CD4-positive, alpha-beta memory T cell (primary cell): ENCODE measurements around the gene SETD6. TPM values are rescaled to one million over a fixed set of nuclear protein-coding genes. Genes with fewer than 3 reads are reported as not detected.

ENCODE experiments used
- CTCF ChIA-PET: fragments of 350-600 bp; sonication (Branson Sonifier 250); formaldehyde crosslinking; loops from one replicate; lab custom pipeline; 2021; ENCODE audit warnings: inconsistent platforms; ENCODE audit not compliant: partially characterized antibody; lab: Charles Lee
- POLR2A ChIA-PET: fragments of 350-600 bp; sonication (Branson Sonifier 250); formaldehyde crosslinking; loops from one replicate; lab custom pipeline; 2021; ENCODE audit not compliant: partially characterized antibody; lab: Charles Lee
- DNase-seq, 5 donors: peaks; one replicate each; pipeline versions ENCODE4 v3.0.0 to v3.0.0-alpha.2; 2020 to 2022; ENCODE audit warnings: mixed read lengths in 1 of 5
- H3K27ac ChIP-seq: one replicate; pipeline ENCODE4 v1.7.0; 2013; ENCODE audit warnings: low read depth, low read length
- H3K27me3 ChIP-seq: 2 replicates; pipeline ENCODE4 v1.7.0; 2013; ENCODE audit warnings: mild to moderate bottlenecking, low read length, moderate library complexity; ENCODE audit not compliant: insufficient read depth
- H3K36me3 ChIP-seq: 2 replicates; pipeline ENCODE4 v1.7.0; 2013; ENCODE audit warnings: mild to moderate bottlenecking, low read length, moderate library complexity; ENCODE audit not compliant: insufficient read depth
- H3K4me1 ChIP-seq: 2 replicates; pipeline ENCODE4 v1.7.0; 2013; ENCODE audit warnings: mild to moderate bottlenecking, low read length, moderate library complexity; ENCODE audit not compliant: insufficient read depth
- H3K4me3 ChIP-seq, 2 donors: one replicate each; pipeline ENCODE4 v1.7.0; 2013; ENCODE audit warnings: low read length in 2 of 2, mild to moderate bottlenecking in 1 of 2
- H3K9me3 ChIP-seq, 2 donors: one replicate each; pipeline ENCODE4 v1.7.0; 2013; ENCODE audit warnings: low read length in 2 of 2, control low read depth in 1 of 2; ENCODE audit not compliant: control insufficient read depth in 1 of 2
- H3K27ac Mint-ChIP-seq, 7 donors: one replicate each; pipeline ENCODE4 v1.8.0; 2020 to 2021; ENCODE audit warnings: mixed read lengths in 7 of 7, mild to moderate bottlenecking in 6 of 7, inconsistent platforms in 3 of 7, moderate library complexity in 3 of 7
- H3K27me3 Mint-ChIP-seq, 2 donors: one replicate each; pipeline ENCODE4 v1.8.0; 2020 to 2021; ENCODE audit warnings: mixed read lengths in 2 of 2
- H3K36me3 Mint-ChIP-seq, 2 donors: one replicate each; pipeline ENCODE4 v1.8.0; 2020 to 2021; ENCODE audit warnings: mixed read lengths in 2 of 2, inconsistent platforms in 1 of 2, mild to moderate bottlenecking in 1 of 2
- H3K4me1 Mint-ChIP-seq, 4 donors: one replicate each; pipeline ENCODE4 v1.8.0; 2020 to 2021; ENCODE audit warnings: mixed read lengths in 4 of 4, mild to moderate bottlenecking in 1 of 4
- H3K4me3 Mint-ChIP-seq, 8 donors: one replicate each; pipeline ENCODE4 v1.8.0; 2020 to 2021; ENCODE audit warnings: mixed read lengths in 8 of 8, mild to moderate bottlenecking in 7 of 8, moderate library complexity in 6 of 8, inconsistent platforms in 3 of 8
- H3K9me3 Mint-ChIP-seq, 8 donors: one replicate each; pipeline ENCODE4 v1.8.0; 2020 to 2021; ENCODE audit warnings: mixed read lengths in 8 of 8, mild to moderate bottlenecking in 5 of 8, inconsistent platforms in 3 of 8, moderate library complexity in 1 of 8
- intact Hi-C: fragments of 100-400 bp; cut with micrococcal nuclease; formaldehyde crosslinking; loops from one replicate; pipeline ENCODE4 v1.15.1; 2023
- polyA plus RNA-seq, 2 donors: library from polyadenylated mRNA; unstranded; fragments of 300-500 nt; fragmentation: Illumina TruSeq; gene quantifications; one replicate each; pipeline ENCODE4 v1.2.3, GENCODE V29; 2021
- total RNA-seq, 2 experiments: library from RNA; stranded (reverse); gene quantifications; one replicate each; pipeline ENCODE4 v1.2.3, GENCODE V29; 2021

The SETD6 gene
- total and polyA plus RNA-seq, 4 experiments from 2014 or later, result 6.1 to 38.3 (median 23.6) TPM

GRCh38 chr16:58498341-58499091, 16.8 kb upstream of the SETD6 start:
- Mint-ChIP-seq H3K27me3 (peaks cover 0 to 6% of the 10 kb centered on the region in 2 donors), H3K36me3 (no peaks in the 10 kb centered on the region), H3K4me3 (peak overlapping the region in 2 of 8 donors; percentile 38 to 46), H3K4me1 (peaks cover 4 to 21% (median 17%) of the 10 kb centered on the region in 4 donors), H3K9me3 (no peaks in the 10 kb centered on the region), H3K27ac (peak overlapping the region in 1 of 7 donors; percentile 63)
- H3K27me3 ChIP-seq, result peaks cover 5% of the 10 kb centered on the region
- ChIA-PET CTCF (no interaction called here), POLR2A (no interaction called here)
- DNase-seq, result no peak
- peaks cover 26% of the 10 kb centered on the region for H3K4me1 ChIP-seq
- H3K27ac ChIP-seq, result no peak overlapping the region
- no peaks in the 10 kb centered on the region for H3K36me3 ChIP-seq
- H3K4me3 ChIP-seq, result no peak overlapping the region
- intact Hi-C loops, result no loop called here
- no peaks in the 10 kb centered on the region for H3K9me3 ChIP-seq

GRCh38 chr16:58499092-58499511, 16.2 kb upstream of the SETD6 start:
- no peak overlapping the region for H3K4me3 ChIP-seq
- peak overlapping the region in 1 of 8 donors; percentile 38 for H3K4me3 Mint-ChIP-seq
- no peak overlapping the region for H3K27ac ChIP-seq
- no peaks in the 10 kb centered on the region for H3K36me3 ChIP-seq
- no peaks in the 10 kb centered on the region for H3K9me3 ChIP-seq
- CTCF ChIA-PET, result interaction anchor here (1.3 kb wide), 1 partner anchor 11 kb away, joined by 5 read pairs; no protein-coding TSS in a partner anchor
- POLR2A ChIA-PET, result no interaction called here
- peaks cover 4 to 21% (median 17%) of the 10 kb centered on the region in 4 donors for H3K4me1 Mint-ChIP-seq
- intact Hi-C loops, result no loop called here
- peaks cover 26% of the 10 kb centered on the region for H3K4me1 ChIP-seq
- DNase-seq, result no peak
- peaks cover 0 to 6% of the 10 kb centered on the region in 2 donors for H3K27me3 Mint-ChIP-seq
- peaks cover 5% of the 10 kb centered on the region for H3K27me3 ChIP-seq
- no peaks in the 10 kb centered on the region for H3K9me3 Mint-ChIP-seq
- H3K36me3 Mint-ChIP-seq, result no peaks in the 10 kb centered on the region
- H3K27ac Mint-ChIP-seq, result no peak overlapping the region

DNA sequence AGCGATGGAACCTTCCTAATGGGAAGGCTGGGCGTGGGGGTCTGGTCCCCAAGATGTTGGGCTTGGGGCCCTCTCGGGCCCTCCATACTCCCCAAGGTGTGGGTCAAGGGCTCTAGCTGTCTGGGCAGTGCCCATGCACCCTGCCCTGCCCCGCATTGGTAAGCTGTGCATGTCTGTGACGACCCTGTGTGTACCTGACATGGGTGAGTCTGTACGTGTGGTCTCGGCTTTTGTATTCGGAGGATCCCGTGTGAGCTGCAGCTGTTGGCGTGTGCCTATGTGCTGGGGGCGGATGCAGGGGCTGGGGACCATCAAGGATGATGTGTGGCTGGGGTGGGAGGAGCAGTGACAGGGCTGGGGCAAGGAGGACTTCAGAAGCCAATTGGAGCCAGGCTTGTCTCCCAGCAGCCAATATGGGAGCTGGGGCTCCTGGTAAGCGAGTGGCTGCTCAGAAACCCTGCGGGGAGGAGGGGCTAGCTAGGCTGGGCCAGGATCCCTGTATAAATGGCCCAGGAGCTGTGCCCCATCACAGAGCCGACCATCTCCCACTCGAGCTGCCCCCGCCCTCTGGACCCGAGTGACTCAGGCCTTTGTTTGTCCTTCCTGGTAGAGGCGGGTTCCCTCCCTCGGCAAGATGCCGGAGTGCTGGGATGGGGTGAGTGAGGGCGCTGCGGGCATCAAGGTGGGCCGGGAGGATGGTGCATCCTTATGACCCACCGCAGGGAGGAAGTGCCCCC, 15.5 kb upstream of the SETD6 start, which contains the start of gene NDRG4:
NDRG4 (plus strand) TSS at position 529 of the 737 bp plus-strand sequence; CDS start at position 635, 106 bp downstream.
- peak within 1 kb of the TSS in 1 of 2 donors; percentile 40 for H3K4me3 ChIP-seq
- intact Hi-C loops, result no loop called here
- CTCF ChIA-PET, result interaction anchor here (1.3 kb wide), 1 partner anchor 12 kb away, joined by 5 read pairs; no protein-coding TSS in a partner anchor

DNA sequence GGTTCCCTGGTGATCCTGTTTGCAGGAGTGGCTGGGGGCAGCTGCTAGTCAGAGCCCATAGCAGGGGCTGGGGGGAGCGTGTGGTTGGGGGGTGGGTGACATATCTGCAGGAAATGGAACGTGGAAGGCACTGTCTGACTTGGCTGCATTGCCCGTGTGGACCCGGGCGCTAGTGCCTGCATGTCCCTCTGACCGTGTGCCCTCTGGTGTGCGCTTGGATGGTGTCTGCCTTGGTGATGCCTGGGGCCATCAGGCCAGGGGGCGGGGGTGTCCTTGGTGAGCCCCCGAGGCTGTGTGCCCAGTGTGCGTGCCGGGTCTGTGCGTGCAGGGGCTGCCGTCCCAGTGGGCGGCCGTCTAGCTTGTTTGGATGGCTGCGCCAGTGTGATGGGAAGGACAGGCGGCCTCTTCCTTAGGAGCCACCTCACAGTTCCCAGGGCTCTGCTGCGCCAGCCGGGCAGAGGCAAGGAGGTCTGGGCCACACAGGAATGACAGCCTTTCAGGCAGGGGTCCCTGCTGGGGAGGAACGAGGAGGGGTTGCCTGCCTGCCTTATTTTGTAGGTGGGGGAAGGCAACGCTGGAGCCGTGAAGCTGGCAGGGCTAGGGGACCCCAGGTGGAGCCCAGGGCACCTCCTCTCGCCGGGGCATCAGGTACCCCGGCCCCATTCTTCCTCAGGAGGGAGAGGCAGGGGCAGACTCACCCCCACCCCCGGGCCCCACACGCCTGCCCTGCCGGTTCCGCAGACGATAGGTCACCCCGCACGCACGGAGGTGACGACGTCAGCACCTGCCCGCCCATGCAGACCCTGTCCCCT, 14.7 kb upstream of the SETD6 start:
- Histone ChIP-seq H3K36me3 (no peaks in the 10 kb centered on the region), H3K27me3 (peaks cover 5% of the 10 kb centered on the region), H3K27ac (no peak overlapping the region), H3K4me3 (peak overlapping the region; percentile 40 to 52), H3K4me1 (peaks cover 20% of the 10 kb centered on the region), H3K9me3 (no peaks in the 10 kb centered on the region)
- intact Hi-C loops, result no loop called here
- Mint-ChIP-seq H3K36me3 (no peaks in the 10 kb centered on the region), H3K4me1 (peaks cover 1 to 14% (median 9%) of the 10 kb centered on the region in 4 donors), H3K9me3 (no peaks in the 10 kb centered on the region), H3K4me3 (peak overlapping the region; percentile 71 to 86 (median 82)), H3K27me3 (peaks cover 0 to 6% of the 10 kb centered on the region in 2 donors), H3K27ac (peak overlapping the region in 2 of 7 donors; percentile 37 to 86)
- ChIA-PET POLR2A (no interaction called here), CTCF (no interaction called here)
- no peak for DNase-seq

More for the DNA sequence above, 15.5 kb upstream of the SETD6 start, which contains the start of gene NDRG4:
- Histone ChIP-seq H3K4me1 (peaks cover 26% of the 10 kb centered on the region), H3K9me3 (no peaks in the 10 kb centered on the region), H3K27me3 (peaks cover 5% of the 10 kb centered on the region), H3K27ac (no peak within 1 kb of the TSS), H3K36me3 (no peaks in the 10 kb centered on the region)
- H3K4me1 Mint-ChIP-seq, result peaks cover 4 to 21% (median 17%) of the 10 kb centered on the region in 4 donors
- H3K36me3 Mint-ChIP-seq, result no peaks in the 10 kb centered on the region
- no peaks in the 10 kb centered on the region for H3K9me3 Mint-ChIP-seq
- DNase-seq, result peak in 4 of 5 donors; percentile 23 to 52 (median 30)
- peaks cover 0 to 6% of the 10 kb centered on the region in 2 donors for H3K27me3 Mint-ChIP-seq
- POLR2A ChIA-PET, result no interaction called here
- H3K4me3 Mint-ChIP-seq, result peak within 1 kb of the TSS; percentile 44 to 86 (median 82)
- H3K27ac Mint-ChIP-seq, result peak within 1 kb of the TSS in 4 of 7 donors; percentile 37 to 86 (median 64)

DNA sequence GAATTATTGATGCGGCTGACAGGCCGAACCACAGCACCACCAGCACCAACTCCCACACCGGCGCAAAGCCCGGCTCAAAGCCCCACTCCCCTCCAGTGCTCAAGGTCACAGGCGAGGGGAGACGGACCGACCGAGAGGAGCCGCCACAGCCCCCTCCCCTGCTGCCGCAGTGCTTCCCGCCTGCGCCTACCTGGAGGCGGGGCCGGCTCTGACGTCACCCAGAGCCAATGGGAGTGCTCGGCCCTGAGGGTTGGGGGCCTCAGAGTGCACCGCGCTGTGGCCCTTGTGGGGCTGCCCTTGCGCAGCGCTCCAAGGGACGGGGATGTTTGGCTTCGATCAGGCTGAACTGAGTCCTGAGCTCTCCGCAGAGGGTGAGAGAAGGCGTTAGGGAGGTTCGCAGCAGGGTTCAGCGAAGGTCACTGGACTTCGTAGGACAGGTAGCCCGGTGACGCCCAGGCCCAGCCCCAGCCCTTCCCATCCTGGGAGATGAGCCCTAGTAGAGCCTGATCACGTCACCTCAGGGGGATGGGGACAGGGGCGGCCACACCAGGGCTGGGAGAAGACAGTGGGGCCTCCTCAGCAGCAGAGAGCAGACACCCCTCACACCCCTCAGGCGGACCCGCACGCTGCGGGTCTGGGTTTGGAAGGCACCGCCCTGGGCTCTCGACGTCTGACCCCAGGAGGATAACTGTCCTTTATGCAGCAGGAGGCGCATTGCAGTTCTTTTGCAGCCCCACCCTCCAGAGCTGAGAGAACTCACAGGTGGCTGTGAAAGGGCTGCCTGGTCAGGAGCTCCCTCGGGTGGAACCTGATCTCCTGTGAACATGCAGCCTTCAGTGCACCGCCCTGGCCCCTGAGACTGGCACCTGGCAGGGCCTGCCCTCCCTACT, 13.8 kb upstream of the SETD6 start:
- DNase-seq, result peak; percentile 39 to 55 (median 42)
- ChIA-PET POLR2A (no interaction called here), CTCF (interaction anchor here (1.0 kb wide), 1 partner anchor 10 kb away, joined by 3 read pairs; no protein-coding TSS in a partner anchor)
- H3K4me1 ChIP-seq, result peaks cover 20% of the 10 kb centered on the region
- Mint-ChIP-seq H3K4me3 (peak overlapping the region; percentile 71 to 86 (median 82)), H3K27me3 (peaks cover 0 to 6% of the 10 kb centered on the region in 2 donors), H3K27ac (peak overlapping the region in 4 of 7 donors; percentile 77 to 89 (median 84)), H3K9me3 (no peaks in the 10 kb centered on the region), H3K4me1 (peaks cover 1 to 14% (median 9%) of the 10 kb centered on the region in 4 donors), H3K36me3 (no peaks in the 10 kb centered on the region)
- no peak overlapping the region for H3K27ac ChIP-seq
- H3K4me3 ChIP-seq, result peak overlapping the region; percentile 40 to 52
- no peaks in the 10 kb centered on the region for H3K36me3 ChIP-seq
- no peaks in the 10 kb centered on the region for H3K9me3 ChIP-seq
- H3K27me3 ChIP-seq, result peaks cover 5% of the 10 kb centered on the region
- intact Hi-C loops, result no loop called here
